SK-N-SH (cell line): ENCODE measurements around the gene IFT27. TPM values are rescaled to one million over a fixed set of nuclear protein-coding genes. Genes with fewer than 3 reads are reported as not detected.

Source experiments
- CTCF ChIA-PET: fragments of 300-600, 350-600 bp; formaldehyde crosslinking; extraction: SDS; loops from one replicate; lab custom pipeline; 2021; lab: Yijun Ruan, JAX
- POLR2A ChIA-PET: fragments of 350-600 bp; sonication (Branson Sonifier 250); formaldehyde crosslinking; extraction: SDS; loops from one replicate; lab custom pipeline; 2020; ENCODE audit warnings: antibody characterized with exemption, inconsistent platforms; lab: Yijun Ruan, JAX
- DNase-seq: peaks from one replicate; pipeline ENCODE4 v3.0.0; 2012
- H2AFZ ChIP-seq: fragments of 200-600 bp; sonication (generic); 2 replicates; pipeline ENCODE4 v1.8.1; 2016; ENCODE audit warnings: antibody characterized with exemption, mild to moderate bottlenecking, low read depth
- H3F3A ChIP-seq: fragments of 200-600 bp; sonication (generic); replicated peaks from 2 replicates; pipeline ENCODE3; 2016; ENCODE audit warnings: antibody characterized with exemption, mild to moderate bottlenecking; ENCODE audit not compliant: insufficient read depth
- H3K27ac ChIP-seq, 2 experiments: fragments of 200-500 bp in 1 of 2; fragments of 200-600 bp in 1 of 2; sonication (Bioruptor generic) in 1 of 2; sonication (generic), shearing (Covaris generic) in 1 of 2; 2 replicates each; pipeline versions ENCODE4 v1.5.1 to v1.6.1; 2014 to 2016; ENCODE audit warnings: low read depth in 2 of 2, inconsistent platforms in 1 of 2, low read length in 1 of 2, mild to moderate bottlenecking in 1 of 2, mixed read lengths in 1 of 2
- H3K27me3 ChIP-seq: fragments of 200-600 bp; sonication (generic), shearing (Covaris generic); 2 replicates; pipeline ENCODE4 v1.6.1; 2016; ENCODE audit warnings: mixed run types; ENCODE audit not compliant: insufficient read depth
- H3K36me3 ChIP-seq, 2 experiments: fragments of 200-500 bp in 1 of 2; fragments of 200-600 bp in 1 of 2; sonication (Bioruptor generic) in 1 of 2; sonication (generic) in 1 of 2; replicated peaks in 1 of 2; 2 replicates each; pipeline versions ENCODE3 to v1.5.1; 2014 to 2016; ENCODE audit warnings: low read length in 1 of 2, mild to moderate bottlenecking in 1 of 2; ENCODE audit not compliant: insufficient read depth in 2 of 2, control insufficient read depth in 1 of 2
- H3K4me1 ChIP-seq, 2 experiments: fragments of 200-500 bp in 1 of 2; fragments of 200-600 bp in 1 of 2; sonication (Bioruptor generic) in 1 of 2; sonication (generic), shearing (Covaris generic) in 1 of 2; 2 replicates each; pipeline versions ENCODE4 v1.5.1 to v1.6.1; 2014 to 2016; ENCODE audit warnings: low read depth in 1 of 2, low read length in 1 of 2, mixed run types in 1 of 2; ENCODE audit not compliant: insufficient read depth in 2 of 2, control insufficient read depth in 1 of 2
- H3K4me2 ChIP-seq: fragments of 200-600 bp; sonication (generic), shearing (Covaris generic); 2 replicates; pipeline ENCODE4 v1.6.1; 2017; ENCODE audit warnings: mixed run types
- H3K4me3 ChIP-seq, 2 experiments: fragments of 200-500 bp in 1 of 2; fragments of 200-600 bp in 1 of 2; sonication (Bioruptor generic) in 1 of 2; sonication (generic), shearing (Covaris generic) in 1 of 2; 2 replicates each; pipeline versions ENCODE4 v1.5.1 to v1.8.1; 2014 to 2016; ENCODE audit warnings: low read depth in 2 of 2, inconsistent platforms in 1 of 2, low read length in 1 of 2, mild to moderate bottlenecking in 1 of 2, mixed read lengths in 1 of 2, moderate library complexity in 1 of 2
- H3K79me2 ChIP-seq: fragments of 200-600 bp; sonication (generic); 2 replicates; pipeline ENCODE4 v1.8.1; 2017; ENCODE audit warnings: mild to moderate bottlenecking; ENCODE audit not compliant: insufficient read depth
- H3K9ac ChIP-seq: fragments of 200-600 bp; sonication (generic); 2 replicates; pipeline ENCODE4 v1.6.1; 2017; ENCODE audit warnings: mixed run types
- H3K9me2 ChIP-seq: fragments of 200-600 bp; sonication (generic); 2 replicates; pipeline ENCODE4 v1.6.1; 2017; ENCODE audit warnings: mixed run types
- H3K9me3 ChIP-seq: fragments of 200-600 bp; sonication (generic); 2 replicates; pipeline ENCODE4 v1.6.1; 2017; ENCODE audit warnings: mixed run types, mild to moderate bottlenecking, moderate library complexity
- H4K20me1 ChIP-seq: fragments of 200-600 bp; sonication (generic); 2 replicates; pipeline ENCODE4 v1.6.1; 2017; ENCODE audit warnings: mild to moderate bottlenecking, mixed run types; ENCODE audit not compliant: insufficient read depth
- CHD2 ChIP-seq: fragments of 150-350 bp; IDR thresholded peaks from 2 replicates; pipeline ENCODE4 v1.6.1; 2018; ENCODE audit warnings: low read length; ENCODE audit not compliant: partially characterized antibody
- ELF1 ChIP-seq: IDR thresholded peaks from 2 replicates; pipeline ENCODE4 v1.4.0; 2012
- FOXJ3 ChIP-seq: sonication (generic); formaldehyde crosslinking; IDR thresholded peaks from 2 replicates; pipeline ENCODE4 v1.5.1; 2020; ENCODE audit warnings: mild to moderate bottlenecking, missing genetic modification reagents
- FOXM1 ChIP-seq: IDR thresholded peaks from 2 replicates; pipeline ENCODE4 v1.4.0; 2012; ENCODE audit warnings: low read depth, mild to moderate bottlenecking
- GATA2 ChIP-seq: sonication (generic); formaldehyde crosslinking; IDR thresholded peaks from 2 replicates; pipeline ENCODE4 v1.5.0; 2020; ENCODE audit warnings: mild to moderate bottlenecking, missing genetic modification reagents
- JUND ChIP-seq: IDR thresholded peaks from 2 replicates; pipeline ENCODE4 v1.4.0; 2012
- MEF2A ChIP-seq: IDR thresholded peaks from 2 replicates; pipeline ENCODE4 v1.4.0; 2012; ENCODE audit warnings: low read depth, borderline replicate concordance
- NFIC ChIP-seq: IDR thresholded peaks from 2 replicates; pipeline ENCODE4 v1.4.0; 2012; ENCODE audit warnings: borderline replicate concordance
- NRF1 ChIP-seq: IDR thresholded peaks from 2 replicates; pipeline ENCODE4 v1.6.1; 2012; ENCODE audit warnings: low read depth, mild to moderate bottlenecking, low read length
- POLR2AphosphoS5 ChIP-seq: IDR thresholded peaks from 2 replicates; pipeline ENCODE4 v1.6.1; 2012; ENCODE audit warnings: low read depth, low read length
- RAD21 ChIP-seq: IDR thresholded peaks from 2 replicates; pipeline ENCODE4 v1.6.1; 2012; ENCODE audit warnings: mild to moderate bottlenecking, low read length
- RCOR1 ChIP-seq: fragments of 150-350 bp; IDR thresholded peaks from 2 replicates; pipeline ENCODE4 v1.6.1; 2017; ENCODE audit warnings: antibody characterized with exemption, low read length
- RFX5 ChIP-seq: IDR thresholded peaks from 2 replicates; pipeline ENCODE4 v1.6.1; 2012; ENCODE audit warnings: mild to moderate bottlenecking, improper control_type of control experiment, low read length
- TCF12 ChIP-seq: IDR thresholded peaks from 2 replicates; pipeline ENCODE4 v1.4.0; 2012
- TEAD4 ChIP-seq: IDR thresholded peaks from 2 replicates; pipeline ENCODE4 v1.4.0; 2012; ENCODE audit warnings: mild to moderate bottlenecking, borderline replicate concordance; ENCODE audit not compliant: insufficient read depth
- USF1 ChIP-seq: IDR thresholded peaks from 2 replicates; pipeline ENCODE4 v1.4.0; 2012; ENCODE audit warnings: low read depth, borderline replicate concordance
- YY1 ChIP-seq: IDR thresholded peaks from 2 replicates; pipeline ENCODE4 v1.4.0; 2012; ENCODE audit warnings: low read depth, mild to moderate bottlenecking
- WGBS: methylation state at CpG from one replicate; pipeline ENCODE4 v1.1.6; 2017; ENCODE audit warnings: low lambda C conversion rate; 5-methylcytosine and 5-hydroxymethylcytosine counted together
- polyA plus RNA-seq, 3 experiments: library from polyadenylated mRNA; depleted of rRNA; stranded (reverse); fragments of >200 nt; gene quantifications; 2 replicates each; pipeline ENCODE4 v1.2.3, GENCODE V29; 2012
- TF ChIP-seq, protein P1 (sequence below): IDR thresholded peaks from 2 replicates; pipeline ENCODE4 v1.4.0; 2012; ENCODE audit warnings: low read depth

Gene IFT27
- polyA plus RNA-seq, 1 of the 3 experiments (the other 2 are of a cell fraction): 29.4 TPM

DNA sequence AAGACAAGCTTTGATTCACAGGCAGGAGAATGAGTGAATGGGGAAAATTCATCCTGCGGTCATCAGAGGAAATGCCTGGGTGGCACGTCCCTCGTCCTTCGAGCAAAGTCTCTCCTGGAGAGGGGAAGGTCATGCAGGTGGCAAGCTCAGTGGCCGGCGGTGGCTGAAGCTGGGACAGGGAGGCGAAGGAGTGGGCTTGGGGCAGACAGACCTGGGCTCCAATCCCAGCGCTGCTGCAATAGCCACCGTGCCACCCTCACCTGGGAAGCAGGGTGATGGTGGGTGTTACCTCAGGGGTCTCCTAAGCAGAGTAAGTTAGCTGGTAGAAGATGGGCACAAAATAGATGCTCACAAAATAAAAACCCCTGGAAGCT lies 49.9 kb downstream of the IFT27 start:
- Histone ChIP-seq H3K27me3 (peaks cover 13% of the 10 kb centered on the region; the same call in 1 of the 2 replicates), H3F3A (no peaks in the 10 kb centered on the region), H3K4me2 (no peak overlapping the region), H2AFZ (no peak overlapping the region), H3K79me2 (no peaks in the 10 kb centered on the region), H3K27ac (no peak overlapping the region), H3K9ac (no peak overlapping the region), H3K4me3 (no peak overlapping the region), H3K9me3 (no peaks in the 10 kb centered on the region), H4K20me1 (no peaks in the 10 kb centered on the region), H3K4me1 (no peaks in the 10 kb centered on the region), H3K9me2 (no peaks in the 10 kb centered on the region), H3K36me3 (no peaks in the 10 kb centered on the region)
- ChIA-PET POLR2A (no interaction called here), CTCF (interaction anchor here (1.9 kb wide), 1 partner anchor 130 kb away, joined by 6 read pairs; no protein-coding TSS in a partner anchor)
- TF ChIP-seq TCF12: no peak
- TF ChIP-seq FOXM1: no peak
- no peak for TF ChIP-seq ELF1
- TF ChIP-seq MEF2A: no peak
- no peak for TF ChIP-seq JUND
- TF ChIP-seq TEAD4: no peak
- no peak for TF ChIP-seq RAD21
- no peak for TF ChIP-seq USF1
- TF ChIP-seq YY1: no peak
- TF ChIP-seq CHD2: no peak
- no peak for TF ChIP-seq NRF1
- no peak for TF ChIP-seq FOXJ3 (CRISPR knock-in tag)
- TF ChIP-seq POLR2AphosphoS5: no peak
- no peak for TF ChIP-seq NFIC
- WGBS: 69% methylated on average over 7 of the region's 9 CpGs
- DNase-seq: no peak

- Histone ChIP-seq H3K4me2 (no peak overlapping the region), H3K9ac (no peak overlapping the region), H3K4me1 (no peaks in the 10 kb centered on the region), H3F3A (no peaks in the 10 kb centered on the region), H2AFZ (no peak overlapping the region), H3K9me2 (no peaks in the 10 kb centered on the region), H3K27me3 (peaks cover 13% of the 10 kb centered on the region; the same call in 1 of the 2 replicates), H3K36me3 (no peaks in the 10 kb centered on the region), H3K4me3 (no peak overlapping the region), H3K9me3 (no peaks in the 10 kb centered on the region), H4K20me1 (no peaks in the 10 kb centered on the region), H3K79me2 (no peaks in the 10 kb centered on the region), H3K27ac (no peak overlapping the region)
- TF ChIP-seq, protein P1, sequence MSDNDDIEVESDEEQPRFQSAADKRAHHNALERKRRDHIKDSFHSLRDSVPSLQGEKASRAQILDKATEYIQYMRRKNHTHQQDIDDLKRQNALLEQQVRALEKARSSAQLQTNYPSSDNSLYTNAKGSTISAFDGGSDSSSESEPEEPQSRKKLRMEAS: no peak
- no peak for TF ChIP-seq NFIC
- no peak for TF ChIP-seq RCOR1
- no peak for TF ChIP-seq GATA2 (CRISPR knock-in tag)
- no peak for TF ChIP-seq NRF1
- no peak for TF ChIP-seq CHD2
- TF ChIP-seq TEAD4: no peak
- TF ChIP-seq RFX5: no peak
- no peak for DNase-seq
- CTCF ChIA-PET: interaction anchor here (1.9 kb wide), 1 partner anchor 131 kb away, joined by 6 read pairs; no protein-coding TSS in a partner anchor
- WGBS: 68% methylated on average over 17 of the region's 24 CpGs
- POLR2A ChIA-PET: no interaction called here
These were observed 50.4 kb downstream of the IFT27 start for GRCh38 chr22:36725366-36726006.
